BJ (cell line): ENCODE results near the gene SLC25A26. TPM values are rescaled to one million over a fixed set of nuclear protein-coding genes. Genes with fewer than 3 reads are reported as not detected.

Experiments
- CTCF ChIA-PET: fragments of 350-600 bp; formaldehyde crosslinking; extraction: SDS; loops from one replicate; lab custom pipeline; 2021; ENCODE audit warnings: antibody characterized with exemption, inconsistent platforms; lab: Yijun Ruan, JAX
- POLR2A ChIA-PET: fragments of 300-600 bp; sonication (Branson Sonifier 250); formaldehyde crosslinking; extraction: SDS; loops from one replicate; lab custom pipeline; 2021; ENCODE audit warnings: antibody characterized with exemption; lab: Charles Lee
- DNase-seq: peaks from one replicate; pipeline ENCODE4 v3.0.0-alpha.2; 2011; ENCODE audit warnings: low read depth
- H3K27me3 ChIP-seq: 2 replicates; pipeline ENCODE4 v1.6.0; 2011; ENCODE audit warnings: low read length; ENCODE audit not compliant: control insufficient read depth, insufficient read depth
- H3K36me3 ChIP-seq: 2 replicates; pipeline ENCODE4 v1.5.1; 2011; ENCODE audit warnings: low read length; ENCODE audit not compliant: control insufficient read depth, insufficient read depth
- H3K4me3 ChIP-seq: 2 replicates; pipeline ENCODE4 v1.5.1; 2011; ENCODE audit warnings: low read depth, mild to moderate bottlenecking, control low read depth, low read length
- polyA plus RNA-seq: library from polyadenylated mRNA; depleted of rRNA; stranded (reverse); fragments of >200 nt; gene quantifications from 2 replicates; pipeline ENCODE4 v1.2.3, GENCODE V29; 2011
- TF ChIP-seq, protein P1 (sequence below): IDR thresholded peaks from 2 replicates; pipeline ENCODE4 v1.5.1; 2011; ENCODE audit warnings: low read depth, mild to moderate bottlenecking, control low read depth, inconsistent platforms, low read length, moderate library complexity; ENCODE audit not compliant: insufficient read depth

Gene SLC25A26
- polyA plus RNA-seq, 1 experiment, result 29.5 TPM

DNA sequence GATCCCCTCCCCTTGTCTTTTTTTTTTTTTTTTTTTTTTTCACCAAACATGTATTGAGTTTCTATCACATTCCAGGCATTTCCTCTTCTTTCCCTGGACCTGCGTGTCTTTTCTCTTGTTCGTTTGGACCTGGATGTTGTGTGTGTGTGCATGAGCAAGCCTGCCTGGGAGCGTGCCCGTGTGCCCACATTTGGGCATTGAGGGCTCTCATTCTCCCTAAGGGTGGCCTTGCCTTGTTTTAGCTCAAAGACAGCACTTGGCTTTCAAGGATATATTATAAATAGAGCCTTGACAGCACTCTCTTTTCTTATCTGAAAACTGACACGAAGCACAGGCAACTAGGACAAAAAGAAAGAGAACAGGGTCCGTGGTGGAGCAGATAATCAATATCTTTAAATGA is 39.0 kb upstream of the SLC25A26 start:
- POLR2A ChIA-PET, result no interaction called here
- Histone ChIP-seq H3K36me3 (no peaks in the 10 kb centered on the region), H3K4me3 (no peak overlapping the region), H3K27me3 (peaks cover 4% of the 10 kb centered on the region)
- TF ChIP-seq, protein P1, sequence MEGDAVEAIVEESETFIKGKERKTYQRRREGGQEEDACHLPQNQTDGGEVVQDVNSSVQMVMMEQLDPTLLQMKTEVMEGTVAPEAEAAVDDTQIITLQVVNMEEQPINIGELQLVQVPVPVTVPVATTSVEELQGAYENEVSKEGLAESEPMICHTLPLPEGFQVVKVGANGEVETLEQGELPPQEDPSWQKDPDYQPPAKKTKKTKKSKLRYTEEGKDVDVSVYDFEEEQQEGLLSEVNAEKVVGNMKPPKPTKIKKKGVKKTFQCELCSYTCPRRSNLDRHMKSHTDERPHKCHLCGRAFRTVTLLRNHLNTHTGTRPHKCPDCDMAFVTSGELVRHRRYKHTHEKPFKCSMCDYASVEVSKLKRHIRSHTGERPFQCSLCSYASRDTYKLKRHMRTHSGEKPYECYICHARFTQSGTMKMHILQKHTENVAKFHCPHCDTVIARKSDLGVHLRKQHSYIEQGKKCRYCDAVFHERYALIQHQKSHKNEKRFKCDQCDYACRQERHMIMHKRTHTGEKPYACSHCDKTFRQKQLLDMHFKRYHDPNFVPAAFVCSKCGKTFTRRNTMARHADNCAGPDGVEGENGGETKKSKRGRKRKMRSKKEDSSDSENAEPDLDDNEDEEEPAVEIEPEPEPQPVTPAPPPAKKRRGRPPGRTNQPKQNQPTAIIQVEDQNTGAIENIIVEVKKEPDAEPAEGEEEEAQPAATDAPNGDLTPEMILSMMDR, result no peak
- CTCF ChIA-PET, result interaction anchor here (1.6 kb wide), 1 partner anchor 12 kb away, joined by 9 read pairs; no protein-coding TSS in a partner anchor
- no peak for DNase-seq

DNA sequence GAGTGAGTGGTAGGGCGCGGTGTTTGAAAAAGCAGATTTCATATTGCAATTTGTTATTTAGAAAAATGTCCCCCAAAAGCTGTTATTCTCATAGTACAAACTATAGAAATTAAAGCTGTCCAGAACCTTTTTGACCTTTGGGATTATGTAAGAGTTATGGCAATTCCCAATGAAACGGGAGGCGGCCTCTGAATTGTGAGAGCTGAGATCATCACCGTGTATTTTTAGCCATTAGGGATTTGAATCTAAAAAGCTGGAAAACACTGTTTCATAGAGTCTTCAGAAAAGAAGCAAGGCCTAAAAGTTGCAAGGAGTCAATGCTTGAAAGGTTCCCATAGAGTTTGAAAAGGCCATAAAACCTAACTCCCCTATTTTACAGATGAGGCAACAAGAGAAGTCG is 38.6 kb upstream of the SLC25A26 start:
- ChIA-PET POLR2A (no interaction called here), CTCF (interaction anchor here (1.6 kb wide), 1 partner anchor 11 kb away, joined by 9 read pairs; no protein-coding TSS in a partner anchor)
- DNase-seq, result no peak
- Histone ChIP-seq H3K36me3 (no peaks in the 10 kb centered on the region), H3K27me3 (peaks cover 4% of the 10 kb centered on the region), H3K4me3 (no peak overlapping the region)
- TF ChIP-seq, protein P1, result no peak

DNA sequence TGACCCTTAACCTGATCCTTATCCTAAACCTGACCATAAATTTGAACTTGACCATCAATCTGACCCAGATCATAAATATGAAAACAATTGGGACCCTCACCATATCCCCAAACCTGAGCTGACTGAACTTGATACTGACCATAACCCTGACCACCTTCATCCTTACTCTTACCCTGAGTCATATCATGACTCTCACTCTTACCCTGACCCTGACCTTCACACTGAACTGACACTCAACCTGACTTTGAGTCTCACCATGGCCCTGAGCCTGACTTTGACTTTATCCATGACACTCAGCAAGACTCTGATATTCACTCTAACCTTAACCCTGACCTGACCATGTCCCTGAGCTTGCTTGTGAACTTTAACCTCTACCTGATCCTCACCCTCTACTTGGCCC is 34.3 kb upstream of the SLC25A26 start:
- ChIA-PET POLR2A (no interaction called here), CTCF (no interaction called here)
- Histone ChIP-seq H3K27me3 (no peaks in the 10 kb centered on the region), H3K4me3 (no peak overlapping the region), H3K36me3 (no peaks in the 10 kb centered on the region)
- TF ChIP-seq, protein P1, result no peak
- DNase-seq, result no peak

- ChIA-PET POLR2A (interaction anchor here (0.7 kb wide), 1 partner anchor 814 kb away, joined by 3 read pairs; no protein-coding TSS in a partner anchor), CTCF (interaction anchor here (1.2 to 2.6 kb wide), 4 partner anchors 10 to 855 kb away, joined by 3 to 8 read pairs (median 4); no protein-coding TSS in a partner anchor)
- Histone ChIP-seq H3K36me3 (no peaks in the 10 kb centered on the region), H3K4me3 (0 out of 2 replicates have a peak overlapping the region, but pooled peaks have one; percentile 9), H3K27me3 (no peaks in the 10 kb centered on the region; the same call in 1 of the 2 replicates)
- DNase-seq, result peak; percentile 3
- TF ChIP-seq, protein P1, result peak; percentile 53
Observed at GRCh38 chr3:66195347-66195783, 25.4 kb upstream of the SLC25A26 start.

DNA sequence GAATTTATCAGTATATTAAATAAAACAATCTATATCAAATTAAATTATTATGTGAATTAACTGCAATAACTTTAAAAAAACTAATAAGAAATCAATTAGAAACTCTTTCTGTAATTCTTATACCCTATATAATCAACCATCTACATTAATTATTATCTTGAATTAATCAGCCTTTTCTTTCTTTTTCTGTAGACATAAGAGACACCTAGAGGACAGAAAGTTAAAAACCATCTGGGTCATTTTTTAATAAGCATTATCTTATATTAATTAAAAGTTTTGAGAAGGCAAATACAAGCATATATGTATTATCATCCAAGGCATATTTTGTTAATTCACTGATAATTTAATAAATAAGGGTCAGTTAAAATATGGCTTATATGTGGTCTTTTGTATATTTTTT is 24.2 kb upstream of the SLC25A26 start:
- H3K27me3 ChIP-seq, result no peaks in the 10 kb centered on the region; the same call in none of the 2 replicates
- no peak overlapping the region for H3K4me3 ChIP-seq
- no peaks in the 10 kb centered on the region for H3K36me3 ChIP-seq
- no peak for DNase-seq
- POLR2A ChIA-PET, result no interaction called here
- TF ChIP-seq, protein P1, result 0 out of 2 replicates have a peak, but pooled peaks have one; percentile 6
- CTCF ChIA-PET, result interaction anchor here (0.7 to 2.6 kb wide), 6 partner anchors 22 to 857 kb away, joined by 3 to 8 read pairs (median 4); no protein-coding TSS in a partner anchor
